Stomach (tissue), 9 donors: ENCODE results near the gene N4BP2. TPM values are rescaled to one million over a fixed set of nuclear protein-coding genes. Genes with fewer than 3 reads are reported as not detected.
A peak's percentile ranks its signal among the peaks of the same experiment; 100 is the strongest.

Experiments used
- DNase-seq, 2 donors: peaks; one replicate each; pipeline versions ENCODE4 v3.0.0 to v3.0.0-alpha.2; 2013 to 2019
- H3K27ac ChIP-seq, 5 donors: fragments of 200-600 bp in 4 of 5; sonication (generic) in 4 of 5; one replicate each; pipeline ENCODE4 v1.5.1; 2013 to 2019; ENCODE audit warnings: mild to moderate bottlenecking in 1 of 5, moderate library complexity in 1 of 5
- H3K27me3 ChIP-seq, 3 donors: fragments of 200-600 bp; sonication (generic); one replicate each; pipeline ENCODE4 v1.5.1; 2017 to 2019; ENCODE audit warnings: mixed run types in 1 of 3
- H3K36me3 ChIP-seq, 4 donors: fragments of 200-600 bp; sonication (generic); 1 replicate in 3 of 4; 2 replicates in 1 of 4; pipeline ENCODE4 v1.5.1; 2016 to 2019
- H3K4me1 ChIP-seq, 4 donors: fragments of 200-600 bp; sonication (generic); one replicate each; pipeline ENCODE4 v1.5.1; 2016 to 2019
- H3K4me3 ChIP-seq, 4 donors: fragments of 200-600 bp; sonication (generic) in 3 of 4; one replicate each; pipeline ENCODE4 v1.5.1; 2016 to 2019; ENCODE audit warnings: mild to moderate bottlenecking in 1 of 4
- H3K9me3 ChIP-seq, 4 donors: fragments of 200-600 bp; sonication (generic); one replicate each; pipeline ENCODE4 v1.5.1; 2016 to 2019
- CTCF ChIP-seq, 7 experiments: fragments of 450-650 bp in 4 of 7; fragments of 200-600 bp in 3 of 7; sonication (generic) in 3 of 7; IDR thresholded peaks; one replicate each; pipeline ENCODE4 v1.5.1; 2016 to 2019; ENCODE audit warnings: antibody characterized with exemption in 7 of 7, control low read depth in 2 of 7, mild to moderate bottlenecking in 1 of 7
- EP300 ChIP-seq: sonication (generic); formaldehyde crosslinking; IDR thresholded peaks from one replicate; pipeline ENCODE4 v1.6.1; 2017; ENCODE audit warnings: antibody characterized with exemption
- POLR2A ChIP-seq, 4 donors: fragments of 450-650 bp; IDR thresholded peaks; one replicate each; pipeline ENCODE4 v1.6.1; 2016; ENCODE audit warnings: antibody characterized with exemption in 4 of 4, control low read depth in 2 of 4, mild to moderate bottlenecking in 1 of 4, moderate library complexity in 1 of 4
- POLR2AphosphoS5 ChIP-seq, 3 donors: sonication (generic); formaldehyde crosslinking; IDR thresholded peaks; one replicate each; pipeline ENCODE4 v1.6.1; 2016; ENCODE audit warnings: antibody characterized with exemption in 3 of 3
- WGBS, 5 donors: extraction: QIAGEN DNeasy Blood & Tissue Kit in 3 of 5; methylation state at CpG; one replicate each; pipeline versions ENCODE4 v1.1.5 to v1.1.7; 2013 to 2018; 5-methylcytosine and 5-hydroxymethylcytosine counted together
- intact Hi-C: fragments of 100-400 bp; cut with DNase I; formaldehyde crosslinking; loops from one replicate; pipeline ENCODE4 v1.15.1; 2023; ENCODE audit warnings: low total_unique reads
- polyA plus RNA-seq, 3 donors: library from polyadenylated mRNA; stranded (reverse); fragments of 200-250 nt; gene quantifications; one replicate each; pipeline ENCODE4 v1.2.3, GENCODE V29; 2013
- total RNA-seq, 5 donors: library from RNA; depleted of rRNA; stranded (reverse); fragments of >200 nt; gene quantifications; one replicate each; pipeline versions ENCODE4 v1.1.0 to v1.2.3, GENCODE V29; 2014 to 2016
- donor health status: healthy with polysubstance abuse.
- donor health status: Bipolar disorder and iron deficiency.
- donor health status: healthy.

The N4BP2 gene
- total and polyA plus RNA-seq, 8 donors, result 0.73 to 41.5 (median 5.5) TPM

- H3K27ac ChIP-seq, result peak overlapping the region in 1 of 5 donors; percentile 45
- peaks cover 0 to 22% (median 18%) of the 10 kb centered on the region in 4 donors for H3K36me3 ChIP-seq
- intact Hi-C loops, result no loop called here
- no peak overlapping the region for H3K4me3 ChIP-seq
- no peaks in the 10 kb centered on the region for H3K27me3 ChIP-seq
- WGBS, 5 donors, result 66 to 84% (median 78%) methylated on average over 4 of the region's 4 CpGs
- no peak for TF ChIP-seq POLR2A (IDR thresholded peaks at IDR 0.05)
- no peak for TF ChIP-seq EP300
- no peak for TF ChIP-seq CTCF (IDR thresholded peaks at IDR 0.05)
- TF ChIP-seq POLR2AphosphoS5 (IDR thresholded peaks at IDR 0.05), result no peak
- DNase-seq, result peak in 1 of 2 donors; percentile 34
- no peaks in the 10 kb centered on the region for H3K4me1 ChIP-seq
- no peaks in the 10 kb centered on the region for H3K9me3 ChIP-seq
These were observed 64.9 kb downstream of the N4BP2 start for GRCh38 chr4:40121515-40121914.

GRCh38 chr4:40122941-40123340, 66.3 kb downstream of the N4BP2 start:
- Histone ChIP-seq H3K27me3 (no peaks in the 10 kb centered on the region), H3K36me3 (peaks cover 0 to 28% (median 25%) of the 10 kb centered on the region in 4 donors), H3K4me3 (no peak overlapping the region), H3K4me1 (no peaks in the 10 kb centered on the region), H3K9me3 (no peaks in the 10 kb centered on the region), H3K27ac (no peak overlapping the region)
- intact Hi-C loops, result no loop called here
- no peak for DNase-seq
- TF ChIP-seq CTCF (IDR thresholded peaks at IDR 0.05) (no peak), EP300 (no peak), POLR2AphosphoS5 (IDR thresholded peaks at IDR 0.05) (no peak), POLR2A (IDR thresholded peaks at IDR 0.05) (no peak)
- 97 to 100% (median 98%) methylated on average over 1 of the region's 1 CpG for WGBS, 5 donors

DNA sequence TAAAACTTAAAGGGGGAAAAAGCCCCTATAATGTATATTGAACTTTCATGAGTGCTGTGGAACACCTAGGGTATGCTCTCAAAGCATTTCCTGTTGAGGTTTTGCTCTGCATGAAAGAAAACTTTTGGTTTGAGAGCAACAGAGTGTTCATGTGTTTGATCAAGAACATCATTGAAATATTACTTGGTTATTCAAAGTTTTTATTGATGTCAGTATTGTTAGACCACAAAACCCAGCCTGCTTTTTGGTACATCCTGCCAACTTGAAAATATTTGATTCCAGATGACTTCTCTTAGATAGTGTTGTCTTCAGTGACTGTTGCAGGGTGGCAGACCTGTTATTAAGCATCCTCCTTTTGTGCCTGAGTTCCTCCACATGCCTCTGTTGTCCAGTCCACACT, 68.0 kb downstream of the N4BP2 start:
- no peak overlapping the region for H3K4me3 ChIP-seq
- H3K9me3 ChIP-seq, result no peaks in the 10 kb centered on the region
- H3K36me3 ChIP-seq, result peaks cover 0 to 33% (median 28%) of the 10 kb centered on the region in 4 donors
- no peaks in the 10 kb centered on the region for H3K4me1 ChIP-seq
- H3K27me3 ChIP-seq, result no peaks in the 10 kb centered on the region
- DNase-seq, result peak in 1 of 2 donors; percentile 13
- intact Hi-C loops, result no loop called here
- TF ChIP-seq POLR2AphosphoS5 (IDR thresholded peaks at IDR 0.05), result no peak
- TF ChIP-seq EP300, result no peak
- no peak for TF ChIP-seq CTCF (IDR thresholded peaks at IDR 0.05)
- no peak for TF ChIP-seq POLR2A (IDR thresholded peaks at IDR 0.05)
- H3K27ac ChIP-seq, result peak overlapping the region in 2 of 5 donors; percentile 25 to 28

- H3K27ac ChIP-seq, result no peak overlapping the region
These were observed 73.9 kb downstream of the N4BP2 start for GRCh38 chr4:40130401-40131036.

More at GRCh38 chr4:40130401-40131036, 73.9 kb downstream of the N4BP2 start:
- TF ChIP-seq CTCF (IDR thresholded peaks at IDR 0.05) (no peak), POLR2AphosphoS5 (IDR thresholded peaks at IDR 0.05) (no peak), EP300 (no peak), POLR2A (IDR thresholded peaks at IDR 0.05) (no peak)
- peaks cover 0 to 30% (median 15%) of the 10 kb centered on the region in 4 donors for H3K36me3 ChIP-seq
- no peaks in the 10 kb centered on the region for H3K9me3 ChIP-seq
- DNase-seq, result no peak
- intact Hi-C loops, result no loop called here
- no peaks in the 10 kb centered on the region for H3K27me3 ChIP-seq
- H3K4me1 ChIP-seq, result no peaks in the 10 kb centered on the region
- H3K4me3 ChIP-seq, result no peak overlapping the region
